GM21390 (cell line): ENCODE results near the gene PLCB2.

Experiments
- ATAC-seq: cut with Tn5 transposase; IDR thresholded peaks from one replicate; pipeline ENCODE4 v1.9.1; 2021; ENCODE audit not compliant: unreplicated experiment

PLCB2 gene

DNA sequence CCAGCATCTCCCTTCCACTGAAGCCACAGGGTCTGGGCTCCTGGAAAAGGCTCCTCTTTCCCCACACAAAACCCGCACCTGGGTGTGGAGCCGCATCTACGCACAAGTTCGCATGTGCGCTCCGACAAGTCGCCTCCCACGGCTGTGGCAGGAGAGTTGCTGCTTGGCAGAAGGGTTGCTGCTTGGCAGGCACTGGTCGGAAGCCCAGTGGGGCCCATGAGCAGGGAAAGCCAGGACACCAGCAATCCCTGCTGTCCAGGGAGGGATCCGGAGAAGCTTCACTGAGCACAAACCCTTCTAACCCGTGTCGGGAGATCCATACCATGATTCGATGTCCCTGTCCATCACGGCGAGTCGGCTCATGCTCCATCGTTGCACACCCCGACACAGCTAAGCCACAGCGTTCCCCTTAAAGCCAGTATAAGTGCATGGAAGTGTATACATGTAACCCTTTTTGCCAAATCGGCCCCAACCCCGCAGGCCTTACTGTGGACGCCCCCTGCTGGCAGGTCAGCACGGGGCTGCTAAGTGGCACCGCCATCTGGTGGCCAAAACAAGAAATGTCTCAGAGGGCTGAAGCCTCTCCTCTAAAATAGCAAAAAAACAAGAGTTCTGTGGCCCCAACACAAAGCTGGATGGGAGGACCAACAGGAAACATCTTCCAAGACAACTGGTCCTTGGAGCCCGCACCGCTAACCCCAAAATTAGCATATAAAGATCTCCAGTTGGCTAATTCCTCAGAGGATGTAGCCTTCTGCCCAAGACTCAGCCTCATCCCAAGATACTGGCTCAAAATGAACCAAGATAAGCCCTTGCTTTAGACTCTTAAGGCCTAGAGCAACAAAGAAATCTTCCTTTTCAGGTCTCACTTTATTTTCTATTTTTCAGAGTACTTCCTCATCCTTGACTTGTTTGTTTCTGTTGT, 33.1 kb downstream of the PLCB2 start:
- ATAC-seq = no peak

DNA sequence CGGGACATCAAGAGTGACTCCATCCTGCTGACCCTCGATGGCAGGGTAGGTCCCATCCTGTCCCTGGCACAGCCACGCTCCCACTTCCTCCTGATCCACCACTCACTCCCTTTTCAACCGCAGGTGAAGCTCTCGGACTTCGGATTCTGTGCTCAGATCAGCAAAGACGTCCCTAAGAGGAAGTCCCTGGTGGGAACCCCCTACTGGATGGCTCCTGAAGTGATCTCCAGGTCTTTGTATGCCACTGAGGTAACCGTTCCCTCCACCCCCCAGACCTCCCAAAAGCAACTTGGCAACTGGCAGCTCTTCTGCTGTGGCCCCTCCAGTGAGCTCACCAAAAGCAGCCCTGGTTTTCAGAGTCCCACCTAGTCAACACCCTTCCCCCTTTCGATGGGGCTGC, 34.3 kb downstream of the PLCB2 start:
- ATAC-seq = no peak

DNA sequence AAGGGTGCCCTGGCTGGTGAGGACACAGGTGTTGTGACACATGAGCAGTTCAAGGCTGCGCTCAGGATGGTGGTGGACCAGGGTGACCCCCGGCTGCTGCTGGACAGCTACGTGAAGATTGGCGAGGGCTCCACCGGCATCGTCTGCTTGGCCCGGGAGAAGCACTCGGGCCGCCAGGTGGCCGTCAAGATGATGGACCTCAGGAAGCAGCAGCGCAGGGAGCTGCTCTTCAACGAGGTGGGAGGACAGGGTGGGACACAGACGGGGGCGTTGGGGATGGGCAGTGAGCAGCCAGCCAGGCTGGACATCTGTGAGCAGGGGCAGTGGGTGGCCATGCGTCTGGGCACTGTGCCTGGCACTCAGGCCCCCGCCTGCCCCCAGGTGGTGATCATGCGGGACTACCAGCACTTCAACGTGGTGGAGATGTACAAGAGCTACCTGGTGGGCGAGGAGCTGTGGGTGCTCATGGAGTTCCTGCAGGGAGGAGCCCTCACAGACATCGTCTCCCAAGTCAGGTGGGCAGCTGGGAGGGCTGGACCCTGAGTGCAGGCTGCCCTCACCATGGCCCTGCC, 35.2 kb downstream of the PLCB2 start:
- no peak for ATAC-seq

DNA sequence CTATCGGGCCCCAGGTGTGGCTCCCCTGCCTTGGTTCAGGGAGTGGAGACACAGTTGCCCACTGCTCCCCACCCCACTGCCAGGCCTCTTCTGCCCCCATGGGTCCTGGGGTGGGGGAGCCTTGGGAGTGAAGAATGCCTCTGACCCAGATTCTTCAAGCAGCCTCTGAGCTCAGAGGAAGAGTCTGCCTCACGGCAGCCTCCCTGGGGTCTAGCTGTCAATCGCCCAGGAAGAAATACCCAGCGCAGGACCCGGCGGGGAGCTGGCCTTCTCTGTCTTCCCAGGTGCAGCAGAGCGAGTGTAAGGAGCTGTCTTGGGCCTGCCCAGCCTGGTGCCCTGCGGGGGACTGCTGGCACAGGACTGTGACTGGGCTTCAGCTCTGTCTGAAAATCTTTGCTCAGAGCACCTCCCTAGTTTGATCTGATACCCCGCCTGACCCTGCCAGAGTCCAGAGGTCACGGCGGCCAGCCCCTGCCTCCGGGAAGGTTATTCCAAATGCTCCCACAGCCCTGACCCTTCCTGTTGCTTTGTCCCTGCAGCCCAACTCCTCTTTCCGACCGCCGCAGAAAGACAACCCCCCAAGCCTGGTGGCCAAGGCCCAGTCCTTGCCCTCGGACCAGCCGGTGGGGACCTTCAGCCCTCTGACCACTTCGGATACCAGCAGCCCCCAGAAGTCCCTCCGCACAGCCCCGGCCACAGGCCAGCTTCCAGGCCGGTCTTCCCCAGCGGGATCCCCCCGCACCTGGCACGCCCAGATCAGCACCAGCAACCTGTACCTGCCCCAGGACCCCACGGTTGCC, 35.9 kb downstream of the PLCB2 start:
- no peak for ATAC-seq

DNA sequence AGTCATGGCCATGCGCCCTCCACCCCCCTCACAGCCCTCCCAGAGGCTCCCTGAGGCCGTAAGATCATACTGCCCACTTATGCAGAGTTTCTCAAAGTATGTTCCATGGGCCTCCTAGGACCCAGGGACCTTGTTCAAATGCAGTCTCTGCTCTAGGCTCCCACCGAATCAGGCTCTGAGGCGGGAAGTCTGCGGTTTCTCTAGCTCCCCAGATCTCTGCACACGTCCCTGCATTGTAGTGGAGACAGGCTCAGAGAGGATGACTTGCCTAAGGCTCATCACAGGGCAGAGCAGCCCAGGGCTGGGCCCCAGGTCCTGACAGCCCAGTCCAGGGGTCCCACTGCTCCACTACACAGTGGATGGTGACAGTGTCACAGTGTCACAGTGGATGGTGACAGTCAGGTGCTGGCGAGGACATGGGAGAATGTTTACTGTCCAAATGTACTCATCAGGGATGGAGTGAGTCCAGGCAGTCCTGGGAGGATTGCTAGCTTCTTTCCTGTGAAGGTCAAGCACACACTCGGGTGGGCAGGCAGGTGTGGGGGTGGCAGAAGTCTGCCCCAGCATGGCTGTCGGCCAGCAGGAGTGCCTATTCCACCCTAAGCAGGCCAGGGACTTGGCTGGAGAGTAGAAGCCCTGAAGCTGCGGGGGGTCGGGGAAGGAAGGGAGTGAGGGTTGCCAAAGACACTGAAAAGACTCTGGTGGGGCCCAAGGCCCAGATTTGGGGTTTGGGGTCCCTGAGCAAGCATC, 37.3 kb downstream of the PLCB2 start:
- ATAC-seq = no peak

DNA sequence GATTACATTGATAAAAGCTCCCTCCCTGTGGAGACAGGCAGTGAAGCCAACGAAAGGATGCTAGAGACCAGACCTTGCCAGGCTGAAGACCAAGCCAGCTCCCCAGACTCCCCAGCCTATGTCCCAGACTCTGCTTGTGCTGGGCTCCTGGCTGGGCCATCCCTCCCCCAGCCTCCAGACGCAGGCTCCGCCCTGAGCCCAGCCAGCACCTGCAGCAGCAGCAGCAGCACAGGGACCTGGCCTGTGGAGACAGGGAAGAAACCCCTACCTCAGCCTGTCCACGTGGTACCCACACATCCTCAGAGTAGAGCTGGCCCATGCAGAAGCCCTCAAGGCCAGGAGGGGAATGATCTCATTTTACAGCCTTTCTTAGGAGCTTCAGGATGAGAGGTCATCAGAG, 38.1 kb downstream of the PLCB2 start:
- no peak for ATAC-seq

DNA sequence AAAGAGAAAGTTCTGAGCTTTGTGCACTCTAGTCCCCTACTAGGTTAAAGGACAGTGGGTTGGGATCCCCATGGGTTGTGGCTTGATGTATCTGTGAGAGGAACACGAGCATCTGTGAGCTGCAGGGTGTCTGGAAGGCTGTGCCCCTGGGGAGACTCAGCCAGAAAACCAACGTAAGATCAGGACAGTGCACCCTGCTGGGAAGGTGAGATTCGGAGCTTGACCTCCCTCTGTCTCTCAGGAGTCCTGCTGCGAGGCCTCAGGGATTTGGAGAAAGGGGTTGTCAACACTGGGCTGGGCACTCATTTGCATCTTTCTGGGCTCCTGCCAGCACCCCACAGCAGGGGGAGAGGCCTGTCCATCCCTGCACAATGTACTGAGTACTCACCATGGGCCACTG, 40.1 kb downstream of the PLCB2 start:
- ATAC-seq = no peak

DNA sequence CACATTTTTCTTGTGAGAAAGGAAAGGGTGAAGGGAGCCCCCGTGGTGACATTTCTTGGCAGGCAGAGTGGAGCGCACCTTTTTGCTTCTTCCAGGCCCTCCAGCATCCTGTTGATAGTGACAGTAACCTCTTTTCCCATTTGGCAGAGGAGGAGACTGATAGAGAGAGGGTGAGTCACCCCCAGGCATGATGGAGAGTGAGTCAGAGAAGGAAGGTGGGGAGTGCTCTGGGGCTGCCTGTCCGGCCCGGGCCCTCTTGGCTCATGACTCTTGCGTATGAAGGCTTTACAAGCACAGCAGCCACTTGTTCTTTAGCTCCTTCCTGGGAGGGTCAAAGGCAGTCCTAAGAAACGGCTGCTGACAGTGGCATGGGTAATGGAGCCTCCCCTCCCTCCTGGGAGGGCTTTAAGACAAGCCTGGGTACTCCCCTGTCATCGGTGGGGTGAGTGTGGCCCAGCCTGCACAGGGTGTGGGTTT, 40.9 kb downstream of the PLCB2 start:
- no peak for ATAC-seq

DNA sequence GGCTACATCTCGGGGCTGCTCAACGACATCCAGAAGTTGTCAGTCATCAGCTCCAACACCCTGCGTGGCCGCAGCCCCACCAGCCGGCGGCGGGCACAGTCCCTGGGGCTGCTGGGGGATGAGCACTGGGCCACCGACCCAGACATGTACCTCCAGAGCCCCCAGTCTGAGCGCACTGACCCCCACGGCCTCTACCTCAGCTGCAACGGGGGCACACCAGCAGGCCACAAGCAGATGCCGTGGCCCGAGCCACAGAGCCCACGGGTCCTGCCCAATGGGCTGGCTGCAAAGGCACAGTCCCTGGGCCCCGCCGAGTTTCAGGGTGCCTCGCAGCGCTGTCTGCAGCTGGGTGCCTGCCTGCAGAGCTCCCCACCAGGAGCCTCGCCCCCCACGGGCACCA, 41.9 kb downstream of the PLCB2 start:
- ATAC-seq = no peak

DNA sequence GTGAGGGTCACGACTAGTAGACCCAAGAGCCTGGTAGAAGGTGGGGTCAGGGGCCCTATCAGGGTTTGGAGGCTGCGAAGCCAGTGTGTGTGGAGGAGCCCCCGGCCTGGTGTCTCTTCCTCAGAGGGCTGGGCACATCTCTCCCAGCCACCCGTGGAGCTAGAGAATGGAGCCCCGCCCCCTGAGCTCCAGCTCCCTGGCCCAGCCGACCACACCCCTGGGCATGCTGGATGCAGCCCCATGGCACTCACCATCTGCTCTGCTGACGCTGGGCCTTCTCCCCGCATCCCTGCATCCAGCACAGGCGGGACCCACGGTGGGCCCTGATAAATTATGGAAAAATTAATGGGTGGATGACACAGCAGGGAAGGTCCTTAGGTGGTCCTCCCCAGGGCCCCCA, 42.4 kb downstream of the PLCB2 start:
- ATAC-seq = no peak

DNA sequence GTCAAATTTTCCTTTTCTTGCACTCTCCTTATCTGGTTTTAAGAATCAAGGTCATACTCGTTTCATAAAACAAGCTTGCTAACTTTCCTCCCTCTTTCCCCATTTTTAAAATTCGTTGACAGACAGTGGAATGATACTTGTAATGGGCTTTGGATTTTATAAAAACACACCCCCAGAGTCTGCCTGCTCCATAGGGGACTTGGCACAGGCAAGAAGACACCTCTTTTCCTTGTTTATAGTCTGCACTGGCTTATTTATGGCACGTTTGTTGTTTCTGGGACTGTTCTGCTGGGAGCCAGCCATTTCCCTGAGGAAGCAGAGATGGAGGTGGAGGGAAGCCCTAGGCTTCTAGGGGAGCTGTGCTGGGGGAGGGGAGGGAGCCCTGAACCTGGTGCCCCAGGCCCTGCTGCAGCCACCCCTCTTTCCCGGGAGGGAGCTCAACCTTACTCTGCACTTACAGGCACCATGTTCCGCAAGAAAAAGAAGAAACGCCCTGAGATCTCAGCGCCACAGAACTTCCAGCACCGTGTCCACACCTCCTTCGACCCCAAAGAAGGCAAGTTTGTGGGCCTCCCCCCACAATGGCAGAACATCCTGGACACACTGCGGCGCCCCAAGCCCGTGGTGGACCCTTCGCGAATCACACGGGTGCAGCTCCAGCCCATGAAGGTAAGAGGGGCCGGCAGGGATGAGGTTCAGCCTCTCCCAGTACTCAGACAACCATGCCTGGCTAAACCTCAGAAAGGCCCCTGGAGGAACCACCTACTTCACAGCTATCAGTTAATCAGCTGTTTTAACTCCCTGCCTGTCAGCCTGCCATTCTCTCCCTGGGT, 43.2 kb downstream of the PLCB2 start:
- ATAC-seq = no peak

DNA sequence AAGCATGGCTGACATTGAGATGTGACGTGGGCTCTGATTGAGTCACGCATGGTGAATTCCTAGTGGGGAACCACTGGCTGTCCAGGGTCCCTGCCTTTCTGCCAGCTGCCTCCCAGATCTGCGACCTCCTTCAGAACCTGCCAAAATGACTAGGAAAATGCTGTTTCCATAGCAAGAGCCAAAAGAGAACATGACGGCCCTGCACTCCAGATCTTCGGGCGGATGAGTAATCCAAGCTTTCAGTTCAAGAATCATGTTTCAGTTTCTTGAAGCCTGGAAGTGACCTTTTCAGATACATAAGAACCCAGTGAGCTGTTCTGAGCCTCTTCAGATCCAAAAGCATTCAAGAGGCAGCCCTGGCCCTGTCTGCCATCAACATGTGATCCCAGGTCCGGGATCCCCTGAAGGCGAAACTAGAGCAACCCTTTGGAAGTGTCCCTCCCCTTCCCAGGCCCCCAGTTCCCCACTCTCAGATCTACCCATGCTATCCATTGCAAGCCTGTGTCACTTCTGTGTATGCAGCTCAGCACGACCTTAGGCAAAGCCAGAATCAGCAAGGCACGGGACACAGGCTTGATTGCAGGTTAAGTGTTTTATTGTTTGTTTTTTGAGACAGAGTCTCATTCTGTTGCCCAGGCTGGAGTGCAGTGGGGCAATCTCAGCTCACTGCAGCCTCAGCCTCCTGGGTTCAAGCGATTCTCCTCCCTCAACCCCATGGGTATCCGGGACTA, 44.5 kb downstream of the PLCB2 start:
- no peak for ATAC-seq

DNA sequence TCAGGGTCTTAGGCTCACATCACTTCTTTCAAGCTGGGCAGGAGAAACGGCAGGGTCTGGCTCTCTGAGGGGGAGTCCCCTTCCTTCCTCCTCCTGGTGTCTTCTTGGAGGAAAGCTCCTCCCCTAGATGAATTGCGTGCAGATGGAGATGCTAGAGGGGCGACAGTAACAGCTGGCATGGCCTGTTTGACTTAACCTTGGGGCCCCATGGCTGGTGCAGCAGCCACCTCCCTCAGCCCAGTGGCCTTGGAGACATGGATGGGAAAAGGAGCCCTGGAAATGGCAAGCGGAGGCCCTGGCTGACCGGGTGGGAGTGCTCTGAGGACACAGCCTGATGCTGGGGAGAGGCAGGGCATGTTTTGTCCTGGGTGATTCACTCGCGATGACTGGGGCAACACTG, 48.7 kb downstream of the PLCB2 start:
- ATAC-seq = no peak

DNA sequence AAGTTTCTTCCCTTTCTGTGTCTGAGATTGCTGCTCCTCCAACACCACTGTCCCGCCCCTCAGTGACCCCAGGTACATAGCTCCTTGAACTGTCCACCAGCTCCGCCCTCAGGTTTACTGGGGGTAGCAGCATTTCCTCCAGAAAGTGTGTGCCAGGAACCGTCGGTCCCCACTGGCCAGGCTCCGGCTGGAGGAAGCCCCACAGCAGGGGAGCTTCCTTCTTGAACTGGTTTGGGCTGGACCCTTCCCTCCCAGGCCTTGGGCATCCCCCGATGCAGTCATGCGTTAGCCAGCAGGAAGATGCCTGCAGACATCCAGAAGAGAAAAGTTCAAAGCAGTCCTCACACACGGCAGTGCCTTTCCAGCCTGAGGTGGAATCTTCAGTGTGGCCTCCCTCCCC, 49.2 kb downstream of the PLCB2 start:
- ATAC-seq = no peak

DNA sequence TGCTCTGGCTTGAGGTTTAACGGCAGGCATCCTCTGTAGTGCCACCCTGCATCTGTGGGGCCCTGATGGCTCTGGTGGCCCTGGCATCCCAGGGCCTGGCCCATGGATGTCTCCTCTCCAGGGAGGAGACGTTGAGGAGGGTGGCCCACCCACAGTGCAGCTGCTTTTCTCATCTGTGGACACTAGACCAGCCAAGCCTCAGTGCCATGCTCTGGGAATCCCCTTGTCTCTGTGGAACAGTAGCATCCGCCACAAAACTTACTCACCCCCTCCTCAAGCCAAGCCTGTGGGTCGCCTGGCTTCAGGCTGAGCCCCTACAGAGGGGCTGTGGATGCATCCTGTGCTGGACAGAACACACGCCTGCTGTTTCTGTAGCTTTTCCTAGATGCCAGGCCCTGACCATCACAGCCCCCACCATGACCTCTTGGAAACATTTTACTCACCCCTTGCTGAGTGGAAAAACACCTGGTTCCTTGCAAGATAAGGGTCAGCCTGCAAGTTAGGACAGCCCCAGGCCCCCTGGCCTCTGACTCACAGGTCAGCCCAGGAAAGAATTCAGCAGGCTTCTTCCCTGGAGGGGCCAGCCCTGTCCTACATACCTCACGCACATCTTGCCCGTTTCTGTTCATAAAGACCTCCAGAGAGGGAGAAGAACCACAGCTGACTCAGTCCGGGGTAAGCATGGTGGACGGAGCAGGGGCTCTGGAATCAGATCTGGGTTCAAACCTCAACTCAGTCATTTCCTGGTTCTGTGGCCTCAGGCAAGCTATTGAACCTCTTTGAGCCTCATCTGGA, 49.9 kb downstream of the PLCB2 start:
- no peak for ATAC-seq

DNA sequence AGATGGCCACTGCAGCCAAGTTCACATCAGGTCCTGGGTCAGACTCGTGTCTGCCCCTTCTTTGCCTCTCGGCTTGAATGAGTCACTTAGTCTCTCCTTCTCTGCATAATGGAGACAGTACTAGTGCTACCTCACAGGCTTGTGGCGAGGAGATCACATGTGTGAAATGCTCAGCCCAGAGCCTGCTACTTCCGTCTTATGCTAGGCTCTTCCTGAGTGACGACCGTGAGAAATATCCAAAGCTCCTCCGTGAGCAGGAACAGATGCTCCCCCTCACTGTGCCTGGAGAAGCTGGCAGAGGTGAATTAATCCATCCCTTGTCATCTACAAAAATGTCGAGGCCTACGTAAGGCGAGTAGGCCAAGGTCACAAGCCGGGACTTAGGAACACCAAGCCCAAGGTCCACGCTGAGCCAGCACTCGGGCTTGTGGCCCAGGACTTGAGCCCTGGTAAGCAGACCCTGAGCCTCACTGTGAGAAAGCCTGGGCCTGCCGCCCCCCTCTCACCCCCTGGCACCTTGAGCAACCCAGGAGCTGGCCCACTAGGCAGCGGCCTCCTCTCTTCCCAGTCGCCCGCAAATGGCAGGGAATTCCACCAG, 51.0 kb downstream of the PLCB2 start:
- no peak for ATAC-seq

DNA sequence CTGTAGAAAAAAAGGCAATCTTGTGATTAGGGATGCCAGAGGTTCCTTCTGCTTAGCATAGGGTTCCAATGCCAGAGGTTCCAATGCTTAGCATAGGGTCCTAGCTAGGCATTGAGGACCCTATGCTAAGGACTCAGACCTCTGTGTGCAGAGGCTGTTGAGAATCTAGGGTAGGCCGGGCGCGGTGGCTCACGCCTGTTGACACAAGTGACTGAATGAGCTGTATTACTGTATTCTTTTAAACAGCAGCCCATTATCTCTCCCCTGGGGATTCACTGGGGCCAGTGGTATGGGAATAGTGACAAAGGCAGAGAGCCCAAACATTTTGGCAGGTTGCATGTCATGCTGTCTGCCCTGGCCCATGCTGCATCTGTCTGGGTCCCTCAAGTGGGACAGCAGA, 52.7 kb downstream of the PLCB2 start:
- no peak for ATAC-seq

DNA sequence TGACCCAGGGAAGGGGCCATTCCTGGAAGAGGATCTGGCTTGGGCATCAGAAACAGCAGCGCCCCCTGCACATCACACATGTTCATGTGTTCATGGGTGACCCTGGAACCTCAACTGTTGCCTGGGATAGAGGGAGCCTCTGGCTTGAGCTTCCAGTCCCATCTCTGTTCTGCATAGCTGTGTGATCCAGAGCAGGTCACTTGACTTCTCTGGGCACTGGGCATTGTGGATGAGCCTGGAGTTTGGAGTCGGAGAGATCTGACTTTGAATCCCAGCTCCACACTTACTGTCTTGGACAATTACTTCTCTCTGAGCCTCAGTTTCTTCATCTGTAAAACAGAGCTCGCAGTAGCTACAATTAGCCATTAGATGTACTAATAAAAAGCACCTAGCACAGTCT, 53.3 kb downstream of the PLCB2 start:
- no peak for ATAC-seq
